Middle frontal gyrus (tissue), 1 donor: Measurements from ENCODE around the gene MYPOP.

Experiments
- DNase-seq: peaks from one replicate; pipeline ENCODE4 v3.0.0-alpha.2; 2015; ENCODE audit warnings: low spot score; ENCODE audit errors: extremely low spot score

Gene MYPOP

DNA sequence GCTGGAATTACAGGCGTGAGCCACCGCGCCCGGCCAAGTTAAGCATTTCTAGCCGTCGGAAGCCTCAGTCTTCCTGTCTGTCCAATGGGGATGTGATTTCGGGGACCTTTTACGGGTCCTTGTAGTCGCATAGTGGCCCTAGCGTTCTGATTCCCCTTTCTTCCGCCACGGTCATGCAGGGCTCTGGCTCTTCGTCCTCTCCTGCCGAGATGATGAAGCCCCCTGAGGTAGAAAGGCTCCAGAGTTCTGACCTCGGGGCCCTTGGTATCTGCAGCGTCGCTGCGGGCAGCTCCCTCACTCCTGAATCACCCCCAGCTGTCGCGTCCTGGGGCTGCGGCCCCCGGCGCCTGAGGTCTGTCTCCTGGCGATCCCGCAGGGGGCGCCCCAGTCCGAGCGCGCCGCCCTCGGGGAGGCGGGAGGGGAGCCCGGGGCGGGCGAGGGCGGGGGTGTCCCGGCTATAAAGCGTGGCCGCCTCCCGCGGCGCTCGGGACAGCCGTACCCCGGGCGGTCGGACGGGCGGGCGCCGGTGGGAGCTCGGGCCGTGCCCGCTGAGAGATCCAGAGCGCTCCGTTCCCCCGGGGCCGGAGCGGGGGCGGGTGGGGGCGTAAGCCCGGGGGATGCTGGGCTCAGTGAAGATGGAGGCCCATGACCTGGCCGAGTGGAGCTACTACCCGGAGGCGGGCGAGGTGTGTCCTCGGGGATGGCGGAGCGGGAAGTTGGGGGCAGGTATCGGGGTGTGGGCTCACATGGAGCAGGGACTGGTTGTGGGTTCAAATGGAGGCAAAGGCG is 38.4 kb downstream of the MYPOP start, which contains the start of gene FOXA3:
Gene FOXA3 (plus strand): TSS at position 487 of the 789 bp plus-strand sequence. CDS start 131 bp downstream, at position 618.
- no peak for DNase-seq

DNA sequence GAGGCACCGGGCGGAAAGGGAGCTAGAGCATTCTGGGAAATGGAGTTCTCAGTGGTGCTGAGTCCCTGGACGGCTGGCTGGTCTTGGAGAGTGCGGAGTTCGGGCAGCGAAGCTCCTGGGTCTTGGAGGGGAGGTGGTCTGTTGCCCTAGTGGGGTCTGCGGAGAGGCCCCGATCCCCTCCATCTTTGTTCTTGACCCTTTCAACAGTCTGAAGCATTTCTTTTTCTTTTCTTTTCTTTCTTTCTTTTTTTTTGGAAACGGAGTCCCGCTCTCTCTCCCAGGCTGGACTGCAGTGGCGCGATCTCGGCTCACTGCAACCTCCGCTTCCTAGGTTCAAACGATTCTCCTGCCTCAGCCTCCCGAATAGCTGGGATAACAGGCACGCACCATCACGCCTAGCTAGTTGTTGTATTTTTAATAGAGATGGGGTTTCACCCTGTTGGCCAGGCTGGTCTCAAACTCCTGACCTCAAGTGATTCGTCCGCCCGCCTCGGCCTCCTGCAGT is 39.0 kb downstream of the MYPOP start:
- DNase-seq, result no peak

DNA sequence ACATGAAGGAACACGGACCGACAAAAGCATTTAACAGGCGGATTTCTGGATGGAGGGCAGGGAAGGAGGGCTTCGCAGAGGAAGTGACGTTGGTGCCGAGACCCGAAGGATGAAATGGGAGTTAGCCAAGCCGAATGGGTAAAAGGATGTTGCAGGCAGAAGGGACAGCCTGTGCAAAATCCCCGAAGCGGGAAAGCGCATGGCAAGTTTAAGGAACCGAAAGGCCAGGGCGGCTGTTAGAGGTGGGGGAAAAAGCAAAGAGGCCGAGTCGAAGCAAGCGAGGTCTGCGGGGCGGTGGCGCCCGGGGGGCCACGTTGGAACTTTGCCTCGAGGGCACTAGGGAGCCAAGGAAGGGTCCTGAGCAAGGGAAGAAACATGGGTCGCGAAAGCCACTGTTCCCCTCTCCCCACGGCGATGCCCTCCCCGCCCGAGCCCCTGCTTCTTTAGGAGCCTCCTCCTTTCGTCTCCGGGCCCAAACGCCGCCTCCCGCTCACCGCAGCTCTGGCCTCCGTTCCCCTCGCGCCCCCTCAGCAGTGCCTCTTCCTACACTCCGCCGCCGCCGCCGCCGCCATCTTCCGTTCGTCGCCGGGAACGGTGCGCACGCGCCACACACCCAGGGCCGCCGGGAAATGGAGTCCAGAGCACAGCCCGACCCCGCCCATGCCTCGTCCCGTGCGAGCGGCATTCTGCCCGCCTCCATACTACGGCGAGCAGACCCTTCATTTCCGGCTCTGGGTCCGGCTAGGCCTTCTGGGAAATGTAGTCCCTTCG is 39.7 kb downstream of the MYPOP start, which contains the start of gene SYMPK:
Gene SYMPK (minus strand): TSS at position 584 of the 771 bp plus-strand sequence. CDS start 8,652 bp downstream, outside the sequence.
- DNase-seq, result peak; percentile 98

DNA sequence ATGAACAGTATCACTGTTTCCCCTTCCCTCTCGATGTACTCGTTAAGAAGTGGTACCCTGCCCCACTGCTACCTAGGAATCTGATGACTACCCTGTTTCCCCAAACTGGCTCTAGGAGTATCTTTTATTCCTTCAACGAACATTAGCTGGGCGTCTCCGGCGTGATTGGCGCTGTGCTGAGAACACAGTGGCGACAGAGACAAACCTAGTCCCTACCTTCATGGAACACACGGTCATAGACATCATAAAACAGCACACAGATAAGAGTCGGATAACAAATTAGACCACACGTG is 40.2 kb downstream of the MYPOP start:
- no peak for DNase-seq

DNA sequence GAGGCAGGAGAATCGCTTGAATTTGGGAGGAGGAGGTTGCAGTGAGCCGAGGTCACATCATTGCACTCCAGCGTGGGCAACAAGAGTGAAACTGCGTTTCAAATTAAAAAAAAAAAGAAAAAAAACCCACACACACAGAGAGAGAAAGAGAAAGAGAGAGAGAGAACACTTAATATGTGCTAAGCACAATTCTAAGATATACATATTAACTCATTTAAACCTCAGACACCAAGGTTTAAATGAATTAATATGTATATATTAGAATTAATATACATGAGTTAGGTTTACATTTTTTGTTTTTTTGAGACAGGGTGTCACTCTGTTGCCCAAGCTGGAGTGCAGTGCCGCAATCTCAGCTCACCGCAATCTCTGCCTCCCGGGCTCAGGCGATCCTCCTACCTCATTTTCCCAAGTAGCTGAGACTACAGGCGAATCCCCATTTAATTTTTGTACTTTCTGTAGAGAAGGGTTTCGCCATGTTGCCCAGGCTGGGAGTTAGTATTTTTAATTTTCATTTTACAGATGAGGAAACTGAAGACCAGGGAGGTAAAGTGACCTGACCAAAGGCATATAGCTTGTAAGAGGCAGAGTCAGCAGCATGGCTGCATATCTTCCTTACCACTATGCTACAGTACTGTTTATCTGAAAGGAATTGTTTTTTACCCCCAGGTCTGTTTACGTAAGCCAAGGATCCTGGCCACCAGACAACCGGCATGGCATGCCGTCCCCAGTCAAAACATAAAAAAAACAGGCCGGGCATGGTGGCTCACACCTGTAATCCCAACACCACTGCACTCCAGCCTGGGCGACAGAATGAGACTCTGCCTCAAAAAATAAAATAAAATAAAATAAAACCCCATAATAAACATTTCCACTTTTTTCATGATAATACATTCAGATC is 41.8 kb downstream of the MYPOP start:
- no peak for DNase-seq

DNA sequence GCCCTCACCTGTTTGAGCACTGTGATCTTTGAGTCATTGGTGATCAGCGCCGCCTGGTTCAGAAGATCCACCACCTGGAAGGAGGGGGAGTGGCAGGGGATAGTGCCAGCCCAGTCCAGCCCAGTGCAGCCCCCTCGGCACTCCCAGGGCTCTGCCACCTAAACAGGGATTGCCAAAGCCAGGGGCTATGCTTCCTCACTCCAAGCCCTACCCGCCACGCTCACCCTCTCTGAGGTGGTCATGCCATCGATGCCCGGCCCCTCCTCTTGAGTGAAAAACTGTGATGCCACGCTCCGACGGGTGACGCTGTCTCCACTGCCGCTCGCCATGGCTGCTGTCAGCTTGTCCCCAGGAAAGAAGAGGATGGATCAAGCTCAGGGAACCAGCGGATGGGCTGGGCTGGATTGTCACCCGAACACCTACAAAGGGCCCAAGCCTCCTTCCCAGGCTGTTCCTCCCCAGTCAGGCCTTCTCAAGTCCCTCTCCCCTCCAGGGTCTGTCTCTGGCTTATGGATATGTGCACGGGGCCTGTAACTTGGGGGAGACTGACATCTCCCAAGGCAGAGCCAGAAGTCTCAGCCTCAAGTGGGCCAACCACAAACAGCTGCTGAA is 48.1 kb downstream of the MYPOP start:
- no peak for DNase-seq

DNA sequence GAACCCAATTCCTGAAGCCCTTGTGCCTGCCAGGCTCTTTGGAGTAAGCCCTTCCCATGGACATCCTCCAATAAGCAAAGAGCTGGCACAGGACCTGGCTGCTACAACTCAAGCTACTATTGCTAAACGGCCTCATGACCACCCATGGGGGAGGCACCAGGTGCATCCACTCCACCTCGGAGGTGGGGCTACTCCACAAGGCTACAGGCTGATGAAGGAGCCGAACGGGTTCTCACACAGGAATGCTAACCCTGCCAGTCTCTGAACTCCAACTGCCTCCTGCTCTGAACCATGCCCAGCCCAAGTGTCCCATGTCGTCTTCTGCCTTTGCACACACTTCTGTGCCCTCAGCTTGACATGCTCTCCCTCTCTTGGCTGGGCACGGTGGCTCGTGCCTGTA is 49.4 kb downstream of the MYPOP start:
- DNase-seq, result no peak

DNA sequence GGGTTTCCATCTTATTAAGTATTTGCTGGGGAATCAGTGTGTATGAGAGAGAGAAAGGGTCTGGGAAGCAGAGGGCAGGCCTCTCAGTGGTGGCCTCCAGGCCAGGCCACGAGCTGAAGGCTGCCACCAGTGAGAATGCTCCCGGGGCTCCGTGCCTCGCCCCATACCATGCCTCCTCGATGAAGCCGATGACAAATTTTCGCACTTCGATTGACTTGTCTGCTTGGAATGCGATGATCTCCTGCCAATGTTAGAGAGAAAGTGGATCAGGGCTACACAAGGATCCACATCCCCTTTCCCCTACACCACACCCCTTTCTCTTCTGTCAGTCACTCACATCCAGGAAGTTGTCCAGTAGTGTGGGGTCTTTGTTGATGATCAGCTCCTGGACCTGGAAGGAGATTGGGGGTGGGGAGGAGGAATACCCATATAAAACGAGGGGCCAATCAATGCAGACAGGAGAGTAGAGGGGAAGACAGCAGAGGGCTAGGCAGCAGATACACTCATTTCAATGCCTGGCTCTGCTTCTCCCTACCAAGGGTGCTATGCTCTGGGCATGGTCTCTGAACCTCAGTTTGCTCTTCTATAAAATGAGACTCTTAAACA is 50.2 kb downstream of the MYPOP start:
- no peak for DNase-seq

DNA sequence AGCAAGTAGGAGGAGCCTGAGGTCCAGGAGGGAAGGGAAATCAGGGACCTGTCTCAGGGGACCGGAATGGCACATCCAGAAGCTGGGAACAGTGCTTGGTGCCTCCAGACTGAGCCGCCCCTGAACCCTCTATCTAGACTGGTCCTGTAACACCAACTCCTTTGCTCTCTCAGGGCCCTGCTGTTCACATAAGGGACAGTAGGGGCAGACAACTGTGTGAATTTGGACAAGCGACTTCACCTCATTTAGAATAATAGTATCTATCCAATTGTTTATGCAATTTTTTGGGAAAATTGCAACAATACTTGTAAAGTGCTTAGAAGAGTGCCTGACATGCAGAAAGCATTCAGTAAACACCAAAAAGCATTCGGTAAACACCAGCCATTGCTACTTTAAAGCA is 53.5 kb downstream of the MYPOP start:
- DNase-seq, result no peak

DNA sequence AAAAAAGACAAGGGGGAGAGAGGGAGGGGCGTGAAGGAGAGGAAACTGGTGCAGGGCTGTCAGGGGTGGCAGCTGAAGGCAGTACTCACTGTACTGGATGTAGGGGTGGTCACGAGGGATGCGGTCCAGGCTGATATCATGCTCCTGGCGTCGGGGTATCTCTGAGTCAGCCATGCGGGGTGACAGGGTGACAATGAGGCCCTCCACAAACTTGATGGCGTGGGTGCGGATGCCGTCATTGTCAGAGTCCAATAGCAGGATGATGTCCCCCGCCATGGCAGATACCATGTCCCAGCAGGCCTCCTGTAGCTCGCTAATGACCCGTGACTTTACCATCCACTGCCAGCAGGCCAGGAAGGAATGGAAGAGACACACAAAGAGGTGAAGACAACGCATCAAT is 54.8 kb downstream of the MYPOP start:
- no peak for DNase-seq

DNA sequence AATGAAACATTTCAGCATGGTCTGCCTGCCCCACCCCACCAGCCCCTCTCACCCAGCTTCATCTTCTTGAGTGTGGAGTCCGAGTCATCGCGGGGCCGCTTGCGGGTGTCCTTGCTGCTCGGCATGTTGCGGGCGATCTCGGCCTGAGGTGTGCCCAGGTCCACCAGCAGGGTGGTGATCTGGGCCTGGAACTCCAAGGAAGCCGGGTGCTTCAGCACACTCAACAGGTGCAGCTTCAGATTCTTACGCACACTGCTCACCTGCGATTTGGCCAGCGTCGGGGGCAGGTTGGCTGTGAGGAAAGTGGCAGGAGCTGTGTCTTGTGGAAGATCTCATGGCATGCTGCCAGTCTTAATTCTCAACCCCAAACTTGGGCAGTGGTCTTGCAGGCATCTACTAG is 60.2 kb downstream of the MYPOP start:
- DNase-seq, result no peak
